LoVo (cell line): Measurements from ENCODE around the gene EFCAB3.
A peak's percentile ranks its signal among the peaks of the same experiment; 100 is the strongest.
"Not testable (repeated sequence)": the region's sequence is repeated elsewhere in the genome, so short reads cannot be mapped to it uniquely, and the experiment has no call there.

Source experiments
- DNase-seq: peaks from one replicate; pipeline ENCODE4 v3.0.0-alpha.2; 2016; ENCODE audit warnings: low spot score

The EFCAB3 gene

GRCh38 chr17:62380253-62380652 lies at the start of gene EFCAB3:
Gene EFCAB3 (plus strand): TSS chr17:62380553. CDS start chr17:62382980, 2,427 bp downstream.
- DNase-seq, result no peak

GRCh38 chr17:62336527-62336926 lies 43.8 kb upstream of the EFCAB3 start:
- DNase-seq, result no peak

- DNase-seq, result no peak
Measured at GRCh38 chr17:62343764-62344270, 36.5 kb upstream of the EFCAB3 start.

GRCh38 chr17:62351176-62351575 lies 29.2 kb upstream of the EFCAB3 start:
- DNase-seq, result no peak

GRCh38 chr17:62366191-62366590 lies 14.2 kb upstream of the EFCAB3 start:
- no peak for DNase-seq

- DNase-seq, result no peak
Measured at GRCh38 chr17:62381561-62381960, 1.2 kb downstream of the EFCAB3 start.

GRCh38 chr17:62388856-62389255 lies 8.5 kb downstream of the EFCAB3 start:
- DNase-seq, result no peak

GRCh38 chr17:62392908-62393307 lies 12.6 kb downstream of the EFCAB3 start:
- no peak for DNase-seq

- no peak for DNase-seq
Measured at GRCh38 chr17:62398891-62399290, 18.5 kb downstream of the EFCAB3 start.

- DNase-seq, result no peak
Measured at GRCh38 chr17:62405451-62405850, 25.1 kb downstream of the EFCAB3 start.

- not testable (repeated sequence) for DNase-seq
Measured at GRCh38 chr17:62413090-62413489, 32.7 kb downstream of the EFCAB3 start.

GRCh38 chr17:62423647-62424461 lies 43.5 kb downstream of the EFCAB3 start, which contains the start of gene METTL2A:
Gene METTL2A (plus strand): TSS chr17:62423897. CDS start chr17:62423903, 6 bp downstream.
- peak; percentile 89 for DNase-seq

GRCh38 chr17:62426214-62426613 lies 45.9 kb downstream of the EFCAB3 start:
- DNase-seq, result not testable (repeated sequence)

GRCh38 chr17:62435251-62435650 lies 54.9 kb downstream of the EFCAB3 start:
- DNase-seq, result not testable (repeated sequence)

- not testable (repeated sequence) for DNase-seq
Measured at GRCh38 chr17:62441181-62441580, 60.8 kb downstream of the EFCAB3 start.

- no peak for DNase-seq
Measured at GRCh38 chr17:62444063-62444462, 63.7 kb downstream of the EFCAB3 start.

- not testable (repeated sequence) for DNase-seq
Measured at GRCh38 chr17:62445791-62446190, 65.4 kb downstream of the EFCAB3 start.

GRCh38 chr17:62452195-62452594 lies 71.8 kb downstream of the EFCAB3 start:
- DNase-seq, result not testable (repeated sequence)

- not testable (repeated sequence) for DNase-seq
Measured at GRCh38 chr17:62453041-62453440, 72.7 kb downstream of the EFCAB3 start.

- DNase-seq, result not testable (repeated sequence)
Measured at GRCh38 chr17:62453656-62454055, 73.3 kb downstream of the EFCAB3 start.

GRCh38 chr17:62454111-62454510 lies 73.8 kb downstream of the EFCAB3 start:
- not testable (repeated sequence) for DNase-seq

- DNase-seq, result no peak
Measured at GRCh38 chr17:62456016-62456415, 75.7 kb downstream of the EFCAB3 start.

GRCh38 chr17:62458483-62458882 lies 78.1 kb downstream of the EFCAB3 start:
- DNase-seq, result not testable (repeated sequence)
